Keratinocyte (primary cell): ENCODE measurements around the gene ATXN7L3B. TPM values are rescaled to one million over a fixed set of nuclear protein-coding genes. Genes with fewer than 3 reads are reported as not detected.

Source experiments
- DNase-seq: peaks from one replicate; pipeline ENCODE4 v3.0.0-alpha.2; 2011; ENCODE audit warnings: low read depth, missing footprints, low spot score
- FAIRE-seq: peaks from 2 replicates; lab custom pipeline; 2011; peaks lifted over from hg19 to GRCh38; lab: Jason Lieb, UNC
- H2AFZ ChIP-seq: 2 replicates; pipeline ENCODE4 v1.6.0; 2012; ENCODE audit warnings: low read length, control low read depth, inconsistent platforms; ENCODE audit not compliant: control insufficient read depth
- H3K27ac ChIP-seq: 2 replicates; pipeline ENCODE4 v1.5.1; 2011; ENCODE audit warnings: low read length; ENCODE audit not compliant: control insufficient read depth, insufficient read depth
- H3K27me3 ChIP-seq: 3 replicates; pipeline ENCODE4 v1.6.0; 2011; ENCODE audit warnings: low read length; ENCODE audit not compliant: control insufficient read depth, insufficient read depth; ENCODE audit errors: extremely low read depth
- H3K36me3 ChIP-seq, 2 experiments: 2 replicates in 1 of 2; 3 replicates in 1 of 2; pipeline ENCODE4 v1.5.1; 2011; ENCODE audit warnings: low read length in 2 of 2, mild to moderate bottlenecking in 1 of 2; ENCODE audit not compliant: control insufficient read depth in 2 of 2, insufficient read depth in 2 of 2; ENCODE audit errors: extremely low read depth in 1 of 2
- H3K4me1 ChIP-seq: 3 replicates; pipeline ENCODE4 v1.5.1; 2011; ENCODE audit warnings: low read length; ENCODE audit not compliant: control insufficient read depth, insufficient read depth; ENCODE audit errors: extremely low read depth
- H3K4me2 ChIP-seq: 3 replicates; pipeline ENCODE4 v1.6.0; 2011; ENCODE audit warnings: low read depth, low read length; ENCODE audit not compliant: control insufficient read depth, insufficient read depth; ENCODE audit errors: extremely low read depth
- H3K4me3 ChIP-seq, 3 experiments: fragments of 200-600 bp in 1 of 3; sonication (generic) in 1 of 3; 2 replicates in 2 of 3; 3 replicates in 1 of 3; pipeline ENCODE4 v1.5.1; 2011 to 2016; ENCODE audit warnings: low read length in 3 of 3, mild to moderate bottlenecking in 3 of 3, control low read depth in 2 of 3, inconsistent platforms in 1 of 3, low read depth in 1 of 3, mixed read lengths in 1 of 3, mixed run types in 1 of 3, moderate library complexity in 1 of 3; ENCODE audit not compliant: control insufficient read depth in 2 of 3, insufficient read depth in 2 of 3; ENCODE audit errors: extremely low read depth in 1 of 3
- H3K79me2 ChIP-seq: 2 replicates; pipeline ENCODE4 v1.6.0; 2012; ENCODE audit warnings: low read length; ENCODE audit not compliant: control insufficient read depth, insufficient read depth
- H3K9ac ChIP-seq: 3 replicates; pipeline ENCODE4 v1.6.0; 2011; ENCODE audit warnings: low read length; ENCODE audit not compliant: control insufficient read depth, insufficient read depth; ENCODE audit errors: extremely low read depth
- H3K9me1 ChIP-seq: 3 replicates; pipeline ENCODE4 v1.6.0; 2011; ENCODE audit warnings: low read length; ENCODE audit not compliant: control insufficient read depth, insufficient read depth; ENCODE audit errors: extremely low read depth
- H3K9me3 ChIP-seq: 2 replicates; pipeline ENCODE4 v1.5.1; 2012; ENCODE audit warnings: low read depth, low read length; ENCODE audit not compliant: control insufficient read depth
- H4K20me1 ChIP-seq: 3 replicates; pipeline ENCODE4 v1.6.0; 2011; ENCODE audit warnings: low read length; ENCODE audit not compliant: control insufficient read depth, insufficient read depth; ENCODE audit errors: extremely low read depth
- EZH2 ChIP-seq: IDR thresholded peaks from one replicate; pipeline ENCODE4 v1.6.1; 2012; ENCODE audit warnings: inconsistent platforms, mild to moderate bottlenecking, low read length, moderate library complexity
- dilution Hi-C: fragments of 300-500 bp; cut with MboI; formaldehyde crosslinking; loops from one replicate; pipeline ENCODE4 v1.7.0; 2020; ENCODE audit warnings: low sequenced_read_pairs; ENCODE audit not compliant: extremely low pct_ligation_motif_present
- polyA minus RNA-seq, 3 experiments: library from RNA; depleted of rRNA, polyadenylated mRNA; stranded (reverse); fragments of >200 nt; gene quantifications; 1 replicate in 1 of 3; 2 replicates in 1 of 3; 3 replicates in 1 of 3; pipeline ENCODE4 v1.2.3, GENCODE V29; 2011
- polyA plus RNA-seq, 5 experiments: library from polyadenylated mRNA; depleted of rRNA in 3 of 5; stranded (reverse) in 3 of 5; stranded (forward) in 1 of 5; unstranded in 1 of 5; fragments of >200 nt; gene quantifications; 1 replicate in 1 of 5; 2 replicates in 3 of 5; 3 replicates in 1 of 5; pipeline versions ENCODE4 v1.2.1 to v1.2.3, GENCODE V29; 2011 to 2012; ENCODE audit warnings: missing spikeins in 2 of 5, low read depth in 1 of 5, low replicate concordance in 1 of 5
- TF ChIP-seq, protein P1 (sequence below), 3 experiments: IDR thresholded peaks in 1 of 3; conservative IDR thresholded peaks in 1 of 3; optimal IDR thresholded peaks in 1 of 3; 2 replicates in 2 of 3; 3 replicates in 1 of 3; pipeline versions ENCODE3 to v1.5.1; 2011; ENCODE audit warnings: low read length in 3 of 3, mild to moderate bottlenecking in 3 of 3, moderate library complexity in 2 of 3, control low read depth in 1 of 3, inconsistent platforms in 1 of 3; ENCODE audit not compliant: insufficient read depth in 2 of 3; ENCODE audit errors: extremely low read depth in 1 of 3

Gene ATXN7L3B
- 12.0 to 16.0 TPM (median 15.3 TPM) in 3 replicates for polyA plus RNA-seq
- 8.3 TPM for polyA plus RNA-seq (2011; ENCODE audit: low read depth)
- 10.9 and 16.0 TPM in 2 replicates for polyA plus RNA-seq (2011; cell fraction: cytosol; rRNA removed)
- 18.7 and 22.3 TPM in 2 replicates for polyA plus RNA-seq (2011; cell fraction: nucleus; rRNA removed)
- 10.1 and 12.7 TPM in 2 replicates for polyA plus RNA-seq (2012; ENCODE audit: low replicate concordance)
- 7.9 to 20.3 TPM (median 14.5 TPM) in 3 replicates for polyA minus RNA-seq
- polyA minus RNA-seq (2011; cell fraction: cytosol; rRNA and poly(A)+ RNA removed) = 11.7 TPM
- polyA minus RNA-seq (2011; cell fraction: nucleus; rRNA and poly(A)+ RNA removed) = 9.0 and 14.7 TPM in 2 replicates

DNA sequence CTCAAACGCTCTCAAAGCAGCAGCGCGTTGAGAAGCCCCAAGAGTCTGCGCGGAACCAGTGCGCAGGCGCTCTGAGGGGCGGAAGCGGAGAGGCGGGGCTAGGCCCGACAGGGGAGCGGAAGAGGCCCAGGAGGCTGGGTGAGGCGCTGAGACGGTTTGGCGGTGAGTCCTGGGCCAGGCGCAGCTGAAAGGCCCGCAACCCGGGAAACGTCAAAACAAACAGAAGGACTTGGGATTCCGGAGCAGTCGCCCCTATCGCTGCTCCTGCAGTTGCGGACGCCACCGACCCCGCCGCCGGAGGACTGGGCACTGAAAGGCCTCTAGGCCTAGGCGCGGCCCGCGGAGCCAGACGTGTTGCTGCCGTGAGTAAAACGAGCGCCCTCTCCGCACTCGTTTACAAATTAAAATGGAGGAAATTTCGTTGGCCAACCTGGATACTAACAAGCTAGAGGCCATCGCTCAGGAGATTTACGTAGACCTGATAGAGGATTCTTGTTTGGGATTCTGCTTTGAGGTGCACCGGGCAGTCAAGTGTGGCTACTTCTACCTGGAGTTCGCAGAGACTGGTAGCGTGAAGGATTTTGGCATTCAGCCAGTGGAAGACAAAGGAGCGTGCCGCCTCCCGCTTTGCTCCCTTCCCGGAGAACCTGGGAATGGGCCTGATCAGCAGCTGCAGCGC lies at the start of gene ATXN7L3B:
TSS of gene ATXN7L3B (plus strand) at position 129 of the 679 bp plus-strand sequence. CDS start at position 407, 278 bp downstream.
- Histone ChIP-seq H3K9me1 (no peaks in the 10 kb centered on the region), H2AFZ (peak within 1 kb of the TSS; percentile 85), H3K79me2 (peaks cover 46% of the 10 kb centered on the region), H4K20me1 (peaks cover 23% of the 10 kb centered on the region), H3K4me3 (peak within 1 kb of the TSS; percentile 68 to 98 (median 94)), H3K9me3 (no peaks in the 10 kb centered on the region), H3K27me3 (no peaks in the 10 kb centered on the region), H3K4me2 (peak within 1 kb of the TSS; percentile 99), H3K9ac (peak within 1 kb of the TSS; percentile 98), H3K4me1 (peaks cover 25% of the 10 kb centered on the region), H3K36me3 (peaks cover 0 to 13% of the 10 kb centered on the region in 2 experiments), H3K27ac (peak within 1 kb of the TSS; percentile 97)
- FAIRE-seq (no peak), DNase-seq (peak; percentile 55)
- dilution Hi-C loops = no loop called here
- no peak for TF ChIP-seq EZH2

GRCh38 chr12:74488134-74488533 lies 49.5 kb upstream of the ATXN7L3B start:
- Histone ChIP-seq H3K4me3 (no peak overlapping the region), H3K79me2 (no peaks in the 10 kb centered on the region), H3K4me2 (no peak overlapping the region), H3K27ac (no peak overlapping the region), H3K9ac (no peak overlapping the region), H4K20me1 (no peaks in the 10 kb centered on the region), H3K27me3 (no peaks in the 10 kb centered on the region), H3K4me1 (no peaks in the 10 kb centered on the region), H3K9me1 (no peaks in the 10 kb centered on the region), H2AFZ (no peak overlapping the region), H3K36me3 (no peaks in the 10 kb centered on the region), H3K9me3 (no peaks in the 10 kb centered on the region)
- dilution Hi-C loops = no loop called here
- FAIRE-seq (no peak), DNase-seq (no peak)
- TF ChIP-seq, protein P1, sequence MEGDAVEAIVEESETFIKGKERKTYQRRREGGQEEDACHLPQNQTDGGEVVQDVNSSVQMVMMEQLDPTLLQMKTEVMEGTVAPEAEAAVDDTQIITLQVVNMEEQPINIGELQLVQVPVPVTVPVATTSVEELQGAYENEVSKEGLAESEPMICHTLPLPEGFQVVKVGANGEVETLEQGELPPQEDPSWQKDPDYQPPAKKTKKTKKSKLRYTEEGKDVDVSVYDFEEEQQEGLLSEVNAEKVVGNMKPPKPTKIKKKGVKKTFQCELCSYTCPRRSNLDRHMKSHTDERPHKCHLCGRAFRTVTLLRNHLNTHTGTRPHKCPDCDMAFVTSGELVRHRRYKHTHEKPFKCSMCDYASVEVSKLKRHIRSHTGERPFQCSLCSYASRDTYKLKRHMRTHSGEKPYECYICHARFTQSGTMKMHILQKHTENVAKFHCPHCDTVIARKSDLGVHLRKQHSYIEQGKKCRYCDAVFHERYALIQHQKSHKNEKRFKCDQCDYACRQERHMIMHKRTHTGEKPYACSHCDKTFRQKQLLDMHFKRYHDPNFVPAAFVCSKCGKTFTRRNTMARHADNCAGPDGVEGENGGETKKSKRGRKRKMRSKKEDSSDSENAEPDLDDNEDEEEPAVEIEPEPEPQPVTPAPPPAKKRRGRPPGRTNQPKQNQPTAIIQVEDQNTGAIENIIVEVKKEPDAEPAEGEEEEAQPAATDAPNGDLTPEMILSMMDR (optimal IDR thresholded peaks at IDR 0.05 in 1 of 3, IDR thresholded peaks at IDR 0.05 in 1 of 3, conservative IDR thresholded peaks at IDR 0.05 in 1 of 3; ENCODE audit: extremely low read depth in 1 of 3, insufficient read depth in 2 of 3, low read length in 3 of 3) = no peak
- TF ChIP-seq EZH2 = no peak
